H1 (cell line): Measurements from ENCODE around the gene PI4KB. TPM values are rescaled to one million over a fixed set of nuclear protein-coding genes. Genes with fewer than 3 reads are reported as not detected.

Experiments used
- ASH2L ChIP-seq: fragments of 200-600, 300-600 bp; sonication (generic); IDR thresholded peaks from one replicate; pipeline ENCODE4 v1.7.1; 2017; ENCODE audit warnings: low read length
- CBX5 ChIP-seq: fragments of 300-800, 300-1000 bp; sonication (generic); IDR thresholded peaks from 2 replicates; pipeline ENCODE4 v1.7.1; 2016; ENCODE audit warnings: antibody characterized with exemption, low read length, low read depth
- CHD2 ChIP-seq: IDR thresholded peaks from 2 replicates; pipeline ENCODE4 v1.6.1; 2012; ENCODE audit warnings: low read length, improper control_type of control experiment
- E2F6 ChIP-seq: IDR thresholded peaks from 2 replicates; pipeline ENCODE4 v1.6.1; 2012; ENCODE audit warnings: inconsistent platforms
- EZH2 ChIP-seq: fragments of 200-600 bp; sonication (generic); IDR thresholded peaks from 2 replicates; pipeline ENCODE4 v1.7.1; 2012; ENCODE audit warnings: low read depth, mild to moderate bottlenecking, moderate library complexity, low read length, inconsistent platforms; ENCODE audit not compliant: severe bottlenecking
- KDM1A ChIP-seq: fragments of 200-600, 300-600 bp; sonication (generic); IDR thresholded peaks from 2 replicates; pipeline ENCODE4 v1.7.1; 2016; ENCODE audit warnings: mild to moderate bottlenecking, low read length, borderline replicate concordance
- KDM4A ChIP-seq: IDR thresholded peaks from one replicate; pipeline ENCODE4 v1.7.1; 2012; ENCODE audit warnings: low read depth, mild to moderate bottlenecking, moderate library complexity, low read length, inconsistent platforms; ENCODE audit not compliant: severe bottlenecking
- KDM5A ChIP-seq: fragments of 200-600 bp; IDR thresholded peaks from 2 replicates; pipeline ENCODE4 v1.7.1; 2012; ENCODE audit warnings: mild to moderate bottlenecking, low read length, inconsistent platforms, mixed read lengths
- MAFK ChIP-seq: IDR thresholded peaks from 2 replicates; pipeline ENCODE4 v1.6.1; 2012; ENCODE audit warnings: low read depth, mild to moderate bottlenecking, improper control_type of control experiment, low read length
- MAX ChIP-seq: IDR thresholded peaks from 2 replicates; pipeline ENCODE4 v1.6.1; 2012; ENCODE audit warnings: inconsistent platforms
- POU5F1 ChIP-seq: IDR thresholded peaks from 2 replicates; pipeline ENCODE4 v1.6.1; 2011; ENCODE audit warnings: low read depth, mild to moderate bottlenecking, low read length, moderate library complexity
- RAD21 ChIP-seq, 2 experiments: IDR thresholded peaks in 1 of 2; conservative IDR thresholded peaks in 1 of 2; 2 replicates each; pipeline ENCODE4 v1.6.1; 2011; ENCODE audit warnings: low read depth in 2 of 2, low read length in 2 of 2, improper control_type of control experiment in 1 of 2, inconsistent platforms in 1 of 2, mild to moderate bottlenecking in 1 of 2, moderate library complexity in 1 of 2
- SP1 ChIP-seq: IDR thresholded peaks from 2 replicates; pipeline ENCODE4 v1.6.1; 2011; ENCODE audit warnings: low read depth, low read length
- SUZ12 ChIP-seq: fragments of 200-600 bp; sonication (generic); IDR thresholded peaks from 2 replicates; pipeline ENCODE4 v1.6.1; 2012; ENCODE audit warnings: mild to moderate bottlenecking, inconsistent platforms, low read length, moderate library complexity, mixed read lengths
- TAF1 ChIP-seq: IDR thresholded peaks from 2 replicates; pipeline ENCODE4 v1.6.1; 2011; ENCODE audit warnings: mild to moderate bottlenecking, low read depth, low read length
- TAF7 ChIP-seq: optimal IDR thresholded peaks from 2 replicates; pipeline ENCODE3; 2011; ENCODE audit warnings: low read depth, mild to moderate bottlenecking, inconsistent platforms, low read length, moderate library complexity, borderline replicate concordance
- TBP ChIP-seq: IDR thresholded peaks from 2 replicates; pipeline ENCODE4 v1.6.1; 2011; ENCODE audit warnings: low read depth, low read length, improper control_type of control experiment
- YY1 ChIP-seq: IDR thresholded peaks from 2 replicates; pipeline ENCODE4 v1.6.1; 2011; ENCODE audit warnings: low read depth, mild to moderate bottlenecking, low read length
- polyA plus RNA-seq, 7 experiments: library from polyadenylated mRNA; depleted of rRNA in 3 of 7; stranded (reverse) in 5 of 7; unstranded in 2 of 7; fragments of >200 nt in 5 of 7; fragments of 200-250 nt in 2 of 7; gene quantifications; 1 replicate in 5 of 7; 2 replicates in 1 of 7; 4 replicates in 1 of 7; pipeline versions ENCODE4 v1.2.1 to v1.2.3, GENCODE V29; 2011 to 2013; ENCODE audit warnings: missing spikeins in 2 of 7, mixed read lengths in 2 of 7
- total RNA-seq: library from RNA; stranded (reverse); fragmentation: NEBNext Ultra II Directional; extraction: Animal tissue kit (Norgen Biotek cat#: 25700); gene quantifications from 2 replicates; pipeline ENCODE4 v1.2.1, GENCODE V29; 2021

The PI4KB gene
- total and polyA plus RNA-seq, 2 of the 8 experiments (the other 6 are each of a cell fraction or from before 2014, with no cell fraction given): 30.1 to 37.1 TPM

GRCh38 chr1:151254217-151255213 is 72.7 kb downstream of the PI4KB start, which contains the start of gene PSMD4 (continued):
- no peak for TF ChIP-seq SUZ12
- peak; percentile 95 for TF ChIP-seq TAF1
- peak; percentile 61 for TF ChIP-seq TAF7
- TF ChIP-seq SP1: peak; percentile 97
- no peak for TF ChIP-seq RAD21 (IDR thresholded peaks at IDR 0.05 in 1 of 2, conservative IDR thresholded peaks at IDR 0.05 in 1 of 2; ENCODE audit: low read depth in 2 of 2, low read length in 2 of 2)
- TF ChIP-seq E2F6: peak; percentile 56; the same call in 1 of the 2 replicates
- TF ChIP-seq KDM5A: peak; percentile 86
- TF ChIP-seq CBX5: no peak
- no peak for TF ChIP-seq POU5F1
- no peak for TF ChIP-seq EZH2
- no peak for TF ChIP-seq MAFK
- TF ChIP-seq TBP: peak; percentile 87
- TF ChIP-seq KDM1A: peak; percentile 58; the same call in 1 of the 2 replicates
- TF ChIP-seq ASH2L: peak; percentile 39
- peak; percentile 90 for TF ChIP-seq CHD2
- TF ChIP-seq KDM4A: no peak
- TF ChIP-seq YY1: peak; percentile 67
- peak; percentile 54; the same call in 1 of the 2 replicates for TF ChIP-seq MAX
